HEK293T (cell line): ENCODE results near the gene TMEM154.

Experiments used
- CTCF ChIA-PET: fragments of 350-600 bp; formaldehyde crosslinking; extraction: SDS; loops from one replicate; lab custom pipeline; 2021; ENCODE audit warnings: antibody characterized with exemption, inconsistent platforms; lab: Yijun Ruan, JAX
- POLR2A ChIA-PET: fragments of 350-600 bp; formaldehyde crosslinking; extraction: SDS; loops from one replicate; lab custom pipeline; 2020; ENCODE audit warnings: antibody characterized with exemption, inconsistent platforms; lab: Yijun Ruan, JAX
- DNase-seq: peaks from one replicate; pipeline ENCODE4 v3.0.0; 2012; ENCODE audit warnings: mixed read lengths; ENCODE audit errors: extremely low spot score
- ARNT ChIP-seq: fragments of 450-650 bp; IDR thresholded peaks from 2 replicates; pipeline ENCODE4 v1.6.1; 2017; ENCODE audit warnings: mild to moderate bottlenecking
- BHLHE40 ChIP-seq: fragments of 450-650 bp; IDR thresholded peaks from 2 replicates; pipeline ENCODE4 v1.6.1; 2016; ENCODE audit warnings: mild to moderate bottlenecking, moderate library complexity, borderline replicate concordance
- CTBP1 ChIP-seq: fragments of 450-650 bp; IDR thresholded peaks from 2 replicates; pipeline ENCODE4 v1.6.1; 2016; ENCODE audit warnings: borderline replicate concordance
- ELF4 ChIP-seq: fragments of 450-650 bp; IDR thresholded peaks from 2 replicates; pipeline ENCODE4 v1.6.1; 2017; ENCODE audit warnings: antibody characterized with exemption
- FOXA1 ChIP-seq: fragments of 450-650 bp; IDR thresholded peaks from 2 replicates; pipeline ENCODE4 v1.6.1; 2016; ENCODE audit warnings: mild to moderate bottlenecking
- FOXK2 ChIP-seq: fragments of 450-650 bp; IDR thresholded peaks from 2 replicates; pipeline ENCODE4 v1.6.1; 2016; ENCODE audit warnings: mild to moderate bottlenecking
- FOXM1 ChIP-seq: fragments of 450-650 bp; IDR thresholded peaks from 2 replicates; pipeline ENCODE4 v1.6.1; 2017; ENCODE audit warnings: mild to moderate bottlenecking, borderline replicate concordance
- HDGF ChIP-seq: fragments of 450-650 bp; IDR thresholded peaks from 2 replicates; pipeline ENCODE4 v1.6.1; 2017; ENCODE audit warnings: antibody characterized with exemption, borderline replicate concordance
- L3MBTL2 ChIP-seq: fragments of 450-650 bp; conservative IDR thresholded peaks from 2 replicates; pipeline ENCODE4 v1.6.1; 2016; ENCODE audit warnings: mild to moderate bottlenecking
- LEF1 ChIP-seq: fragments of 450-650 bp; IDR thresholded peaks from 2 replicates; pipeline ENCODE4 v1.6.1; 2017; ENCODE audit warnings: mild to moderate bottlenecking, borderline replicate concordance
- NFRKB ChIP-seq: fragments of 450-650 bp; IDR thresholded peaks from 2 replicates; pipeline ENCODE4 v1.6.1; 2016; ENCODE audit warnings: mild to moderate bottlenecking, moderate library complexity
- PKNOX1 ChIP-seq: fragments of 450-650 bp; IDR thresholded peaks from 2 replicates; pipeline ENCODE4 v1.6.1; 2016
- SP1 ChIP-seq: fragments of 450-650 bp; IDR thresholded peaks from 2 replicates; pipeline ENCODE4 v1.6.1; 2017
- SUZ12 ChIP-seq: fragments of 450-650 bp; IDR thresholded peaks from 2 replicates; pipeline ENCODE4 v1.6.1; 2016; ENCODE audit warnings: mild to moderate bottlenecking
- TARDBP ChIP-seq: fragments of 450-650 bp; IDR thresholded peaks from 2 replicates; pipeline ENCODE4 v1.6.1; 2016
- ZNF384 ChIP-seq: fragments of 450-650 bp; IDR thresholded peaks from 2 replicates; pipeline ENCODE4 v1.6.1; 2016

TMEM154 gene

GRCh38 chr4:152626790-152627189, 53.0 kb downstream of the TMEM154 start:
- TF ChIP-seq ELF4 (no peak), ARNT (no peak), ZNF384 (no peak), SP1 (no peak), FOXM1 (no peak), FOXK2 (no peak), TARDBP (no peak), HDGF (no peak), LEF1 (no peak), NFRKB (no peak), L3MBTL2 (no peak), FOXA1 (no peak), BHLHE40 (no peak), SUZ12 (no peak), CTBP1 (no peak), PKNOX1 (no peak)
- no peak for DNase-seq
- ChIA-PET POLR2A (no interaction called here), CTCF (interaction anchor here (1.5 kb wide), 1 partner anchor 12 kb away, joined by 3 read pairs; no protein-coding TSS in a partner anchor)

- no peak for DNase-seq
- CTCF ChIA-PET = no interaction called here
- POLR2A ChIA-PET = no interaction called here
- TF ChIP-seq HDGF (no peak), FOXM1 (no peak), NFRKB (no peak), CTBP1 (no peak), PKNOX1 (no peak), SUZ12 (no peak), TARDBP (no peak), FOXA1 (no peak), ZNF384 (no peak)
Observed at GRCh38 chr4:152620915-152621314, 58.9 kb downstream of the TMEM154 start.

- no peak for DNase-seq
- POLR2A ChIA-PET = no interaction called here
- CTCF ChIA-PET = no interaction called here
- TF ChIP-seq NFRKB (no peak), ARNT (no peak), CTBP1 (no peak), LEF1 (no peak), FOXM1 (no peak)
Observed at GRCh38 chr4:152620218-152620617, 59.6 kb downstream of the TMEM154 start.

GRCh38 chr4:152619556-152619955, 60.2 kb downstream of the TMEM154 start:
- TF ChIP-seq TARDBP (no peak), ZNF384 (no peak), L3MBTL2 (no peak), BHLHE40 (no peak), FOXM1 (no peak)
- DNase-seq = no peak
- POLR2A ChIA-PET = no interaction called here
- CTCF ChIA-PET = no interaction called here

GRCh38 chr4:152618971-152619370, 60.8 kb downstream of the TMEM154 start:
- no peak for DNase-seq
- TF ChIP-seq HDGF = no peak
- TF ChIP-seq ZNF384 = no peak
- TF ChIP-seq FOXM1 = no peak
- no peak for TF ChIP-seq LEF1
- TF ChIP-seq BHLHE40 = no peak
- TF ChIP-seq ELF4 = no peak
- no peak for TF ChIP-seq NFRKB
- no peak for TF ChIP-seq SUZ12
- TF ChIP-seq FOXA1 = no peak
- TF ChIP-seq PKNOX1 = no peak
- TF ChIP-seq CTBP1 = no peak
- TF ChIP-seq SP1 = no peak
- TF ChIP-seq ARNT = no peak
- TF ChIP-seq L3MBTL2 = no peak
- no peak for TF ChIP-seq TARDBP
- no peak for TF ChIP-seq FOXK2
- ChIA-PET CTCF (no interaction called here), POLR2A (no interaction called here)

GRCh38 chr4:152616804-152617203, 63.0 kb downstream of the TMEM154 start:
- POLR2A ChIA-PET = no interaction called here
- DNase-seq = no peak
- CTCF ChIA-PET = interaction anchor here (0.6 kb wide), 1 partner anchor 697 kb away, joined by 3 read pairs; no protein-coding TSS in a partner anchor
- TF ChIP-seq TARDBP (no peak), NFRKB (no peak), L3MBTL2 (no peak), CTBP1 (no peak), SP1 (no peak), ARNT (no peak), FOXA1 (no peak), HDGF (no peak), LEF1 (no peak), PKNOX1 (no peak), FOXM1 (no peak), BHLHE40 (no peak), ELF4 (no peak), FOXK2 (no peak), ZNF384 (no peak), SUZ12 (no peak)
